A549 (cell line): ENCODE results near the gene ACAP1. TPM values are rescaled to one million over a fixed set of nuclear protein-coding genes. Genes with fewer than 3 reads are reported as not detected.

Experiments
- ATAC-seq, 2 experiments: fragments of 200-7000 bp in 1 of 2; fragments of >200 bp in 1 of 2; cut with Nextera tagmentation in 1 of 2; cut with Tn5 transposase in 1 of 2; 3 replicates each; pipeline versions ENCODE4 v1.8.0 to v1.9.1; 2018 to 2020; ENCODE audit warnings: mild to moderate bottlenecking in 1 of 2, moderate library complexity in 1 of 2
- CTCF ChIA-PET: fragments of 300-600 bp; sonication (Branson Sonifier 250); formaldehyde crosslinking; extraction: SDS; loops from one replicate; lab custom pipeline; 2021; ENCODE audit warnings: antibody characterized with exemption, inconsistent platforms; lab: Yijun Ruan, JAX
- POLR2A ChIA-PET: fragments of 350-600 bp; formaldehyde crosslinking; extraction: SDS; loops from one replicate; lab custom pipeline; 2021; ENCODE audit warnings: antibody characterized with exemption, inconsistent platforms; lab: Yijun Ruan, JAX
- DNase-seq, 2 experiments: peaks; one replicate each; pipeline versions ENCODE4 v3.0.0 to v3.0.0-alpha.2; 2011 to 2016; ENCODE audit warnings: low read depth in 1 of 2, low spot score in 1 of 2
- FAIRE-seq: peaks from 2 replicates; lab custom pipeline; 2011; peaks lifted over from hg19 to GRCh38; lab: Jason Lieb, UNC
- H3K27ac ChIP-seq, 2 experiments: fragments of >200 bp; sonication (Bioruptor Twin); formaldehyde crosslinking; 3 replicates each; pipeline ENCODE4 v1.5.1; 2016 to 2017
- H3K4me1 ChIP-seq: fragments of >200 bp; sonication (Bioruptor Twin); formaldehyde crosslinking; 3 replicates; pipeline ENCODE4 v1.6.1; 2016
- H3K4me2 ChIP-seq: fragments of >200 bp; sonication (Bioruptor Twin); formaldehyde crosslinking; 3 replicates; pipeline ENCODE4 v1.6.1; 2016
- H3K4me3 ChIP-seq: fragments of >200 bp; sonication (Bioruptor Twin); formaldehyde crosslinking; 3 replicates; pipeline ENCODE4 v1.5.1; 2016
- H3K9me3 ChIP-seq: fragments of >200 bp; sonication (Bioruptor Twin); formaldehyde crosslinking; 3 replicates; pipeline ENCODE4 v1.6.1; 2016
- CBX2 ChIP-seq: fragments of 200-600 bp; sonication (generic); IDR thresholded peaks from 2 replicates; pipeline ENCODE4 v1.6.1; 2016; ENCODE audit warnings: low read depth, mild to moderate bottlenecking, borderline replicate concordance
- CEBPB ChIP-seq, 2 experiments: fragments of >200 bp in 1 of 2; sonication (Bioruptor Twin) in 1 of 2; formaldehyde crosslinking in 1 of 2; IDR thresholded peaks; 2 replicates each; pipeline ENCODE4 v1.6.1; 2012 to 2016
- CHD2 ChIP-seq: fragments of 150-350 bp; IDR thresholded peaks from 2 replicates; pipeline ENCODE4 v1.6.1; 2014; ENCODE audit warnings: low read length; ENCODE audit not compliant: partially characterized antibody
- ESRRA ChIP-seq: fragments of 150-350 bp; IDR thresholded peaks from 2 replicates; pipeline ENCODE4 v1.6.1; 2014; ENCODE audit warnings: mild to moderate bottlenecking, low read length, borderline replicate concordance
- HEYL ChIP-seq: fragments of 250-450 bp; sonication (Bioruptor Pico); IDR thresholded peaks from 2 replicates; pipeline ENCODE4 v1.8.0; 2021; ENCODE audit warnings: mild to moderate bottlenecking, moderate library complexity
- MAX ChIP-seq: IDR thresholded peaks from 2 replicates; pipeline ENCODE4 v1.6.1; 2012
- NFE2L2 ChIP-seq: fragments of 150-350 bp; conservative IDR thresholded peaks from 2 replicates; pipeline ENCODE4 v1.6.1; 2014; ENCODE audit warnings: low read length
- RFX5 ChIP-seq: fragments of 450-650 bp; IDR thresholded peaks from 2 replicates; pipeline ENCODE4 v1.7.1; 2014; ENCODE audit warnings: antibody characterized with exemption, mild to moderate bottlenecking, moderate library complexity
- SMC3 ChIP-seq: fragments of >200 bp; sonication (Bioruptor Twin); formaldehyde crosslinking; IDR thresholded peaks from 3 replicates; pipeline ENCODE4 v1.6.1; 2018; ENCODE audit warnings: inconsistent platforms
- TP53 ChIP-seq: fragments of 250-450 bp; sonication (Bioruptor Pico); IDR thresholded peaks from 2 replicates; pipeline ENCODE4 v1.5.0; 2021; ENCODE audit warnings: mild to moderate bottlenecking, moderate library complexity
- ZC3H11A ChIP-seq: fragments of 450-650 bp; IDR thresholded peaks from 2 replicates; pipeline ENCODE4 v1.6.1; 2014; ENCODE audit warnings: antibody characterized with exemption, mild to moderate bottlenecking
- WGBS: methylation state at CpG from one replicate; pipeline ENCODE4 v1.1.6; 2017; ENCODE audit errors: missing lambda C conversion rate; 5-methylcytosine and 5-hydroxymethylcytosine counted together
- polyA plus RNA-seq, 4 experiments: library from polyadenylated mRNA; depleted of rRNA in 3 of 4; stranded (reverse); fragments of >200 nt; fragmentation: RNase III in 1 of 4; extraction: RNeasy Plus Mini Kit Qiagen cat#74134 plus additional on column Dnase treatment in 1 of 4; gene quantifications; 2 replicates in 3 of 4; 3 replicates in 1 of 4; pipeline ENCODE4 v1.2.3, GENCODE V29; 2011 to 2017
- small RNA-seq, 6 experiments: library from RNA; depleted of rRNA; stranded (forward); fragments of <200 nt; gene quantifications; one replicate each; pipeline ENCODE3, GENCODE V24; 2012

Gene ACAP1
- polyA plus RNA-seq, 2 of the 4 experiments (the other 2 are of a cell fraction), result 0.41 to 1.3 TPM

DNA sequence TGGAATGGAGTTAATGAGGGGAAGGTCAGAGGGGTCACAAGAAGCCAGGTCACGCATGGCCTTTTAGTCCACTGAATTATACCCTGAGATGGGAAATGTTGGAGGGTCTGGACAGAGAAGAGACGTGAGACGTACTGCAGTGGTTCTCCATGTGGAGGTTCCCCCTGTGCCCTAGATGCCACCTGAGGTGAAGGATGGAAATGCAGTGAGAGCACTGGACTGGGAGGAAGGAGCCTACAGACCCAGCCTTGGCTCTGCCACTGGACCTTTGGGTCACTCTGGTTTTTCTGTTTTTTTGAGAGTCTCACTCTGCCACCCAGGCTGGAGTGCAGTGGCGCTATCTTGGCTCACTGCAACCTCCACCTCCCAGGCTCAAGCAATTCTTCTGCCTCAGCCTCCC lies 59.8 kb downstream of the ACAP1 start:
- no peak for FAIRE-seq
- Histone ChIP-seq H3K4me1 (peaks cover 20% of the 10 kb centered on the region; the same call in 1 of the 3 replicates), H3K4me3 (no peak overlapping the region), H3K9me3 (no peaks in the 10 kb centered on the region), H3K27ac (no peak overlapping the region), H3K4me2 (no peak overlapping the region)
- POLR2A ChIA-PET, result interaction anchor here (2.9 kb wide), 1 partner anchor 7 kb away, joined by 26 read pairs; the partner anchor contains the start of gene TMEM256
- CTCF ChIA-PET, result interaction anchor here (1.4 to 17.1 kb wide), 3 partner anchors 40 to 42 kb away, joined by 6 to 139 read pairs (median 34); partner anchors contain the start of genes KCTD11 and TMEM95
- no peak for ATAC-seq
- DNase-seq, result no peak
- 97% methylated on average over 4 of the region's 4 CpGs for WGBS
- TF ChIP-seq CEBPB (IDR thresholded peaks at IDR 0.05), result no peak
- TF ChIP-seq CBX2, result no peak
- TF ChIP-seq TP53 (CRISPR knock-in tag), result no peak
- no peak for TF ChIP-seq NFE2L2
- TF ChIP-seq MAX, result no peak
- no peak for TF ChIP-seq HEYL (CRISPR knock-in tag)
- TF ChIP-seq CHD2, result no peak
- no peak for TF ChIP-seq RFX5

- no peak for TF ChIP-seq ESRRA
- TF ChIP-seq SMC3, result no peak
- no peak for TF ChIP-seq ZC3H11A
- ATAC-seq, result no peak
- ChIA-PET CTCF (interaction anchor here (0.8 to 4.9 kb wide), 9 partner anchors 10 to 162 kb away, joined by 3 to 34 read pairs (median 6); partner anchors contain the start of gene TMEM95), POLR2A (interaction anchor here (0.7 to 0.9 kb wide), 2 partner anchors 38 to 45 kb away, joined by 3 to 4 read pairs; no protein-coding TSS in a partner anchor)
- Histone ChIP-seq H3K27ac (no peak overlapping the region), H3K4me2 (no peak overlapping the region), H3K4me1 (peaks cover 24% of the 10 kb centered on the region), H3K4me3 (no peak overlapping the region), H3K9me3 (no peaks in the 10 kb centered on the region)
- FAIRE-seq, result no peak
- 79% methylated on average over 2 of the region's 2 CpGs for WGBS
- DNase-seq, result no peak
These were observed 62.3 kb downstream of the ACAP1 start for GRCh38 chr17:7398612-7399011.

Small RNA genes within 50 kb of the gene (small RNA-seq; reads per million reads assigned to genes)
- 0 reads per million in 6 experiments for gene AC026954.2

Other genes starting within 250 kb of the ACAP1 start
Only the 30 nearest of the 35 such genes appear.
- gene ASGR1, start 157.2 kb upstream of the ACAP1 start, polyA plus RNA-seq (2011; rRNA removed), result 2.6 and 3.4 TPM in 2 replicates
- 1.0 to 1.6 TPM (median 1.6 TPM) in 3 replicates for gene ASGR1, start 157.2 kb upstream of the ACAP1 start, polyA plus RNA-seq (2017; fragmentation: RNase III; extraction: RNeasy Plus Mini Kit Qiagen cat#74134 plus additional on column Dnase treatment)
- 8.3 and 9.2 TPM in 2 replicates for gene DLG4, start 116.7 kb upstream of the ACAP1 start, polyA plus RNA-seq (2011; rRNA removed)
- gene DLG4, start 116.7 kb upstream of the ACAP1 start, polyA plus RNA-seq (2017; fragmentation: RNase III; extraction: RNeasy Plus Mini Kit Qiagen cat#74134 plus additional on column Dnase treatment), result 16.1 to 22.6 TPM (median 21.3 TPM) in 3 replicates
- 238 and 288 TPM in 2 replicates for gene ACADVL, start 116.6 kb upstream of the ACAP1 start, polyA plus RNA-seq (2011; rRNA removed)
- gene ACADVL, start 116.6 kb upstream of the ACAP1 start, polyA plus RNA-seq (2017; fragmentation: RNase III; extraction: RNeasy Plus Mini Kit Qiagen cat#74134 plus additional on column Dnase treatment), result 392 to 429 TPM (median 425 TPM) in 3 replicates
- 5.7 and 9.6 TPM in 2 replicates for gene DVL2, start 102.0 kb upstream of the ACAP1 start, polyA plus RNA-seq (2011; rRNA removed)
- gene DVL2, start 102.0 kb upstream of the ACAP1 start, polyA plus RNA-seq (2017; fragmentation: RNase III; extraction: RNeasy Plus Mini Kit Qiagen cat#74134 plus additional on column Dnase treatment), result 30.7 to 40.4 TPM (median 37.7 TPM) in 3 replicates
- gene PHF23, start 97.1 kb upstream of the ACAP1 start, polyA plus RNA-seq (2011; rRNA removed), result 52.1 and 61.2 TPM in 2 replicates
- gene PHF23, start 97.1 kb upstream of the ACAP1 start, polyA plus RNA-seq (2017; fragmentation: RNase III; extraction: RNeasy Plus Mini Kit Qiagen cat#74134 plus additional on column Dnase treatment), result 70.9 to 80.2 TPM (median 79.1 TPM) in 3 replicates
- 399 and 502 TPM in 2 replicates for gene GABARAP, start 94.1 kb upstream of the ACAP1 start, polyA plus RNA-seq (2011; rRNA removed)
- 431 to 510 TPM (median 504 TPM) in 3 replicates for gene GABARAP, start 94.1 kb upstream of the ACAP1 start, polyA plus RNA-seq (2017; fragmentation: RNase III; extraction: RNeasy Plus Mini Kit Qiagen cat#74134 plus additional on column Dnase treatment)
- gene CTDNEP1, start 84.8 kb upstream of the ACAP1 start, polyA plus RNA-seq (2011; rRNA removed), result 161 and 251 TPM in 2 replicates
- gene CTDNEP1, start 84.8 kb upstream of the ACAP1 start, polyA plus RNA-seq (2017; fragmentation: RNase III; extraction: RNeasy Plus Mini Kit Qiagen cat#74134 plus additional on column Dnase treatment), result 145 to 151 TPM (median 147 TPM) in 3 replicates
- gene ELP5, start 84.3 kb upstream of the ACAP1 start, polyA plus RNA-seq (2011; rRNA removed), result 114 and 133 TPM in 2 replicates
- 89.2 to 97.3 TPM (median 92.1 TPM) in 3 replicates for gene ELP5, start 84.3 kb upstream of the ACAP1 start, polyA plus RNA-seq (2017; fragmentation: RNase III; extraction: RNeasy Plus Mini Kit Qiagen cat#74134 plus additional on column Dnase treatment)
- 4.2 and 4.6 TPM in 2 replicates for gene CLDN7, start 74.1 kb upstream of the ACAP1 start, polyA plus RNA-seq (2011; rRNA removed)
- gene CLDN7, start 74.1 kb upstream of the ACAP1 start, polyA plus RNA-seq (2017; fragmentation: RNase III; extraction: RNeasy Plus Mini Kit Qiagen cat#74134 plus additional on column Dnase treatment), result 0.59 to 0.97 TPM (median 0.59 TPM) in 3 replicates
- gene SLC2A4, start 54.8 kb upstream of the ACAP1 start, polyA plus RNA-seq (2011; rRNA removed), result 0.16 TPM in 2 replicates
- 0.17 to 0.18 TPM (median 0.17 TPM) in 3 replicates for gene SLC2A4, start 54.8 kb upstream of the ACAP1 start, polyA plus RNA-seq (2017; fragmentation: RNase III; extraction: RNeasy Plus Mini Kit Qiagen cat#74134 plus additional on column Dnase treatment)
- 0.61 and 0.98 TPM in 2 replicates for gene YBX2, start 41.9 kb upstream of the ACAP1 start, polyA plus RNA-seq (2011; rRNA removed)
- 0.22 to 0.57 TPM (median 0.36 TPM) in 3 replicates for gene YBX2, start 41.9 kb upstream of the ACAP1 start, polyA plus RNA-seq (2017; fragmentation: RNase III; extraction: RNeasy Plus Mini Kit Qiagen cat#74134 plus additional on column Dnase treatment)
- gene EIF5A, start 28.9 kb upstream of the ACAP1 start, polyA plus RNA-seq (2011; rRNA removed), result 945 and 969 TPM in 2 replicates
- gene EIF5A, start 28.9 kb upstream of the ACAP1 start, polyA plus RNA-seq (2017; fragmentation: RNase III; extraction: RNeasy Plus Mini Kit Qiagen cat#74134 plus additional on column Dnase treatment), result 1,779 to 2,042 TPM (median 1,918 TPM) in 3 replicates
- gene GPS2, start 21.2 kb upstream of the ACAP1 start, polyA plus RNA-seq (2011; rRNA removed), result 48.5 and 61.7 TPM in 2 replicates
- gene GPS2, start 21.2 kb upstream of the ACAP1 start, polyA plus RNA-seq (2017; fragmentation: RNase III; extraction: RNeasy Plus Mini Kit Qiagen cat#74134 plus additional on column Dnase treatment), result 147 to 171 TPM (median 158 TPM) in 3 replicates
- 12.2 and 18.3 TPM in 2 replicates for gene NEURL4, start 7.2 kb upstream of the ACAP1 start, polyA plus RNA-seq (2011; rRNA removed)
- gene NEURL4, start 7.2 kb upstream of the ACAP1 start, polyA plus RNA-seq (2017; fragmentation: RNase III; extraction: RNeasy Plus Mini Kit Qiagen cat#74134 plus additional on column Dnase treatment), result 44.2 to 50.4 TPM (median 47.5 TPM) in 3 replicates
- 6.1 and 7.0 TPM in 2 replicates for gene KCTD11, start 15.6 kb downstream of the ACAP1 start, polyA plus RNA-seq (2011; rRNA removed)
- gene KCTD11, start 15.6 kb downstream of the ACAP1 start, polyA plus RNA-seq (2017; fragmentation: RNase III; extraction: RNeasy Plus Mini Kit Qiagen cat#74134 plus additional on column Dnase treatment), result 9.6 to 10.7 TPM (median 10.3 TPM) in 3 replicates
- not detected in 2 replicates for gene TMEM95, start 18.6 kb downstream of the ACAP1 start, polyA plus RNA-seq (2011; rRNA removed)
- gene TMEM95, start 18.6 kb downstream of the ACAP1 start, polyA plus RNA-seq (2017; fragmentation: RNase III; extraction: RNeasy Plus Mini Kit Qiagen cat#74134 plus additional on column Dnase treatment), result not detected in 3 replicates
- 1.2 and 1.8 TPM in 2 replicates for gene TNK1, start 44.6 kb downstream of the ACAP1 start, polyA plus RNA-seq (2011; rRNA removed)
- gene TNK1, start 44.6 kb downstream of the ACAP1 start, polyA plus RNA-seq (2017; fragmentation: RNase III; extraction: RNeasy Plus Mini Kit Qiagen cat#74134 plus additional on column Dnase treatment), result 2.1 to 2.4 TPM (median 2.2 TPM) in 3 replicates
- gene PLSCR3, start 58.0 kb downstream of the ACAP1 start, polyA plus RNA-seq (2011; rRNA removed), result 11.0 and 13.7 TPM in 2 replicates
- gene PLSCR3, start 58.0 kb downstream of the ACAP1 start, polyA plus RNA-seq (2017; fragmentation: RNase III; extraction: RNeasy Plus Mini Kit Qiagen cat#74134 plus additional on column Dnase treatment), result 27.5 to 33.4 TPM (median 29.6 TPM) in 3 replicates
- gene TMEM256, start 67.6 kb downstream of the ACAP1 start, polyA plus RNA-seq (2011; rRNA removed), result 127 and 210 TPM in 2 replicates
- 142 to 166 TPM (median 164 TPM) in 3 replicates for gene TMEM256, start 67.6 kb downstream of the ACAP1 start, polyA plus RNA-seq (2017; fragmentation: RNase III; extraction: RNeasy Plus Mini Kit Qiagen cat#74134 plus additional on column Dnase treatment)
- gene NLGN2, start 71.3 kb downstream of the ACAP1 start, polyA plus RNA-seq (2011; rRNA removed), result 4.1 and 6.9 TPM in 2 replicates
- 17.6 to 27.9 TPM (median 27.5 TPM) in 3 replicates for gene NLGN2, start 71.3 kb downstream of the ACAP1 start, polyA plus RNA-seq (2017; fragmentation: RNase III; extraction: RNeasy Plus Mini Kit Qiagen cat#74134 plus additional on column Dnase treatment)
- gene SPEM1, start 83.8 kb downstream of the ACAP1 start, polyA plus RNA-seq (2011; rRNA removed), result not detected in 2 replicates
- 0.09 to 0.13 TPM in 2 of 3 replicates, not detected in the other for gene SPEM1, start 83.8 kb downstream of the ACAP1 start, polyA plus RNA-seq (2017; fragmentation: RNase III; extraction: RNeasy Plus Mini Kit Qiagen cat#74134 plus additional on column Dnase treatment)
- not detected in 2 replicates for gene SPEM2, start 89.1 kb downstream of the ACAP1 start, polyA plus RNA-seq (2011; rRNA removed)
- gene SPEM2, start 89.1 kb downstream of the ACAP1 start, polyA plus RNA-seq (2017; fragmentation: RNase III; extraction: RNeasy Plus Mini Kit Qiagen cat#74134 plus additional on column Dnase treatment), result not detected in 3 replicates
- gene SPEM3, start 92.3 kb downstream of the ACAP1 start, polyA plus RNA-seq (2011; rRNA removed), result not detected in 2 replicates
- gene SPEM3, start 92.3 kb downstream of the ACAP1 start, polyA plus RNA-seq (2017; fragmentation: RNase III; extraction: RNeasy Plus Mini Kit Qiagen cat#74134 plus additional on column Dnase treatment), result not detected in 3 replicates
- gene TMEM102, start 98.9 kb downstream of the ACAP1 start, polyA plus RNA-seq (2011; rRNA removed), result 4.4 and 4.9 TPM in 2 replicates
- 6.5 to 8.9 TPM (median 8.1 TPM) in 3 replicates for gene TMEM102, start 98.9 kb downstream of the ACAP1 start, polyA plus RNA-seq (2017; fragmentation: RNase III; extraction: RNeasy Plus Mini Kit Qiagen cat#74134 plus additional on column Dnase treatment)
- gene FGF11, start 103.0 kb downstream of the ACAP1 start, polyA plus RNA-seq (2011; rRNA removed), result 1.4 and 1.9 TPM in 2 replicates
- gene FGF11, start 103.0 kb downstream of the ACAP1 start, polyA plus RNA-seq (2017; fragmentation: RNase III; extraction: RNeasy Plus Mini Kit Qiagen cat#74134 plus additional on column Dnase treatment), result 1.1 to 1.8 TPM (median 1.5 TPM) in 3 replicates
- 6.5 and 6.9 TPM in 2 replicates for gene CHRNB1, start 108.5 kb downstream of the ACAP1 start, polyA plus RNA-seq (2011; rRNA removed)
- 6.2 to 8.4 TPM (median 8.0 TPM) in 3 replicates for gene CHRNB1, start 108.5 kb downstream of the ACAP1 start, polyA plus RNA-seq (2017; fragmentation: RNase III; extraction: RNeasy Plus Mini Kit Qiagen cat#74134 plus additional on column Dnase treatment)
- gene ZBTB4, start 143.1 kb downstream of the ACAP1 start, polyA plus RNA-seq (2011; rRNA removed), result 14.4 and 18.2 TPM in 2 replicates
- gene ZBTB4, start 143.1 kb downstream of the ACAP1 start, polyA plus RNA-seq (2017; fragmentation: RNase III; extraction: RNeasy Plus Mini Kit Qiagen cat#74134 plus additional on column Dnase treatment), result 24.4 to 29.5 TPM (median 28.2 TPM) in 3 replicates
- gene SLC35G6, start 144.9 kb downstream of the ACAP1 start, polyA plus RNA-seq (2011; rRNA removed), result not detected in 2 replicates
- not detected in 3 replicates for gene SLC35G6, start 144.9 kb downstream of the ACAP1 start, polyA plus RNA-seq (2017; fragmentation: RNase III; extraction: RNeasy Plus Mini Kit Qiagen cat#74134 plus additional on column Dnase treatment)
- 22.8 and 57.1 TPM in 2 replicates for gene POLR2A, start 147.8 kb downstream of the ACAP1 start, polyA plus RNA-seq (2011; rRNA removed)
- 65.6 to 69.6 TPM (median 67.4 TPM) in 3 replicates for gene POLR2A, start 147.8 kb downstream of the ACAP1 start, polyA plus RNA-seq (2017; fragmentation: RNase III; extraction: RNeasy Plus Mini Kit Qiagen cat#74134 plus additional on column Dnase treatment)
- gene TNFSF12, start 212.5 kb downstream of the ACAP1 start, polyA plus RNA-seq (2011; rRNA removed), result 11.9 and 12.4 TPM in 2 replicates
- 7.9 to 9.9 TPM (median 9.7 TPM) in 3 replicates for gene TNFSF12, start 212.5 kb downstream of the ACAP1 start, polyA plus RNA-seq (2017; fragmentation: RNase III; extraction: RNeasy Plus Mini Kit Qiagen cat#74134 plus additional on column Dnase treatment)